Peyer's patch (tissue), 4 donors: ENCODE results near the gene CEMP1. TPM values are rescaled to one million over a fixed set of nuclear protein-coding genes. Genes with fewer than 3 reads are reported as not detected.

ENCODE experiments used
- DNase-seq, 3 donors: peaks; one replicate each; pipeline ENCODE4 v3.0.0-alpha.2; 2017 to 2019
- H3K27ac ChIP-seq, 4 donors: fragments of 200-600 bp; sonication (generic); one replicate each; pipeline ENCODE4 v1.5.1; 2016 to 2019
- H3K27me3 ChIP-seq, 2 donors: fragments of 200-600 bp; sonication (generic); one replicate each; pipeline ENCODE4 v1.5.1; 2019
- H3K36me3 ChIP-seq, 3 donors: fragments of 200-600 bp; sonication (generic); one replicate each; pipeline ENCODE4 v1.5.1; 2016 to 2019
- H3K4me1 ChIP-seq, 4 donors: fragments of 200-600 bp; sonication (generic); one replicate each; pipeline ENCODE4 v1.5.1; 2016 to 2019
- H3K4me3 ChIP-seq, 4 donors: fragments of 200-600 bp; sonication (generic); 1 replicate in 3 of 4; 2 replicates in 1 of 4; pipeline ENCODE4 v1.5.1; 2016 to 2019; ENCODE audit warnings: mild to moderate bottlenecking in 1 of 4
- H3K9me3 ChIP-seq, 4 donors: fragments of 200-600 bp; sonication (generic); one replicate each; pipeline ENCODE4 v1.5.1; 2016 to 2019; ENCODE audit warnings: mild to moderate bottlenecking in 1 of 4
- CTCF ChIP-seq, 6 experiments: fragments of 450-650 bp in 4 of 6; fragments of 200-600 bp in 2 of 6; sonication (generic) in 1 of 6; IDR thresholded peaks; one replicate each; pipeline ENCODE4 v1.5.1; 2017 to 2019; ENCODE audit warnings: antibody characterized with exemption in 6 of 6, mild to moderate bottlenecking in 3 of 6, moderate library complexity in 1 of 6
- POLR2A ChIP-seq, 2 donors: fragments of 450-650 bp; IDR thresholded peaks; one replicate each; pipeline ENCODE4 v1.5.1; 2017; ENCODE audit warnings: antibody characterized with exemption in 2 of 2, mild to moderate bottlenecking in 2 of 2, moderate library complexity in 2 of 2
- total RNA-seq, 4 donors: library from RNA; depleted of rRNA; stranded (reverse); fragments of >200 nt; gene quantifications; one replicate each; pipeline ENCODE4 v1.1.0, GENCODE V29; 2016

The CEMP1 gene
- total RNA-seq, 4 donors from 2014 or later = 9.4 to 11.4 TPM; not detected in 2

- Histone ChIP-seq H3K9me3 (no peaks in the 10 kb centered on the region), H3K36me3 (peaks cover 0 to 40% (median 0%) of the 10 kb centered on the region in 3 donors), H3K4me1 (peaks cover 0 to 20% (median 10%) of the 10 kb centered on the region in 4 donors), H3K4me3 (no peak overlapping the region), H3K27ac (no peak overlapping the region), H3K27me3 (no peaks in the 10 kb centered on the region)
- peak in 1 of 3 donors; percentile 42 for DNase-seq
- TF ChIP-seq POLR2A (IDR thresholded peaks at IDR 0.05) = no peak
- no peak for TF ChIP-seq CTCF (IDR thresholded peaks at IDR 0.05)
These were observed 2.8 kb downstream of the CEMP1 start for GRCh38 chr16:2528161-2529060.

- H3K4me1 ChIP-seq = peaks cover 0 to 24% (median 10%) of the 10 kb centered on the region in 4 donors
- H3K4me3 ChIP-seq = no peak overlapping the region
- H3K36me3 ChIP-seq = peaks cover 0 to 40% (median 0%) of the 10 kb centered on the region in 3 donors
- H3K9me3 ChIP-seq = no peaks in the 10 kb centered on the region
- no peak for TF ChIP-seq POLR2A (IDR thresholded peaks at IDR 0.05)
- TF ChIP-seq CTCF (IDR thresholded peaks at IDR 0.05) = no peak
- H3K27ac ChIP-seq = no peak overlapping the region
- no peaks in the 10 kb centered on the region for H3K27me3 ChIP-seq
- peak in 1 of 3 donors; percentile 36 for DNase-seq
These were observed 3.5 kb downstream of the CEMP1 start for GRCh38 chr16:2527784-2528100.

- no peaks in the 10 kb centered on the region for H3K27me3 ChIP-seq
- no peak overlapping the region for H3K4me3 ChIP-seq
- DNase-seq = peak in 1 of 3 donors; percentile 44
- peaks cover 0 to 24% (median 10%) of the 10 kb centered on the region in 4 donors for H3K4me1 ChIP-seq
- no peaks in the 10 kb centered on the region for H3K9me3 ChIP-seq
- TF ChIP-seq POLR2A (IDR thresholded peaks at IDR 0.05) (no peak), CTCF (IDR thresholded peaks at IDR 0.05) (no peak)
- H3K27ac ChIP-seq = no peak overlapping the region
- H3K36me3 ChIP-seq = peaks cover 0 to 42% (median 0%) of the 10 kb centered on the region in 3 donors
These were observed 4.0 kb downstream of the CEMP1 start for GRCh38 chr16:2527071-2527783.

GRCh38 chr16:2526135-2526534 lies 5.1 kb downstream of the CEMP1 start:
- H3K4me3 ChIP-seq = no peak overlapping the region
- H3K36me3 ChIP-seq = peaks cover 0 to 44% (median 0%) of the 10 kb centered on the region in 3 donors
- H3K4me1 ChIP-seq = peaks cover 2 to 24% (median 7%) of the 10 kb centered on the region in 4 donors
- no peak for TF ChIP-seq POLR2A (IDR thresholded peaks at IDR 0.05)
- no peaks in the 10 kb centered on the region for H3K27me3 ChIP-seq
- no peak overlapping the region for H3K27ac ChIP-seq
- DNase-seq = no peak
- H3K9me3 ChIP-seq = no peaks in the 10 kb centered on the region

GRCh38 chr16:2524339-2524938 lies 6.8 kb downstream of the CEMP1 start:
- Histone ChIP-seq H3K4me3 (peak overlapping the region in 2 of 4 donors; percentile 41 to 49), H3K36me3 (peaks cover 0 to 47% (median 0%) of the 10 kb centered on the region in 3 donors), H3K4me1 (peaks cover 6 to 28% (median 11%) of the 10 kb centered on the region in 4 donors), H3K9me3 (no peaks in the 10 kb centered on the region), H3K27me3 (no peaks in the 10 kb centered on the region), H3K27ac (peak overlapping the region in 3 of 4 donors; percentile 70 to 87 (median 81))
- peak in 1 of 2 donors; percentile 26 for TF ChIP-seq POLR2A (IDR thresholded peaks at IDR 0.05)
- peak in 3 of 6 experiments; percentile 7 to 27 (median 13) for TF ChIP-seq CTCF (IDR thresholded peaks at IDR 0.05)
- DNase-seq = peak in 2 of 3 donors; percentile 68 to 71
